ENCODE data around the gene ELAC1.
A peak's percentile ranks its signal among the peaks of the same experiment; 100 is the strongest.

Gene ELAC1

DNA sequence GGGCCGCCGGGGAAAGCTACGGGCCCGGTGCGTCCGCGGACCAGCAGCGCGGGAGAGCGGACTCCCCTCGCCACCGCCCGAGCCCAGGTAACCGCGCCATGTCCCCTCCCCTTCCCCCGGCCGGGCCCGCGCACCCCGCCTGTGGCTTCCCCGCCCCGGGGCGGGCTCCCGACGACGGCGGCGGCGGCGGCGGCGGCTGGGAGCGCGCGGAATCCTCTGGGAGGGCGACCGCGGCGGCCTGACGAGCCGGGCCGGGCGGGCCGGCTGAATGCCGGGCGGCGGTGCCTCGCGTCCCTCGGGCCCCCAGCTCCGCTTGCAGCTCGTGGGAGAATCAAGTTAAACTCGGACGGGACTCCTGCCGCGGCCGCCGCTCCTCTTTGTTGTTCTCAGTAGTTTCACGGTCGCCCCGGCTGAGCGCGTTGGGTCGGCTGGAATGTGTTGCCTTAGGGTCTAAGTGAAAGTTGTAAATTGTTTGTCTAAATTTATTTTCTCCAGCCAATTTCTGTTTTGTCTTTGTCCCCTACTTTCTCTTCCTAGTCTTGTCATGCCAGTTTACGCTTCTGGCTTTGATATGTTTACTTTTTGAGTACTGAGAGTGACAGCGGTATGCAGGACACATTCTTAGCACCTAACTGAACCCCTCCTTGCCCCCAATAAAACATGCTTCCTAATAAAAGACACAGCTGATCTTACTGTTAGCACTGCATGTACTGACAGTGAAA, 62.9 kb downstream of the ELAC1 start:
- DNase-seq (ENCODE audit: low read depth in 1 of 2, low spot score in 1 of 2), result peak in 1 of 2 experiments; percentile 67

GRCh38 chr18:51032193-51032592, 64.4 kb downstream of the ELAC1 start:
- Histone ChIP-seq H3K4me3 (replicated peaks; ENCODE audit: insufficient read depth, low read length) (peak overlapping the region; percentile 7), H3K27me3 (ENCODE audit: insufficient read depth, poor library complexity, severe bottlenecking) (no peaks in the 10 kb centered on the region), H3K27ac (replicated peaks) (no peak overlapping the region)
- TF ChIP-seq, protein P1, sequence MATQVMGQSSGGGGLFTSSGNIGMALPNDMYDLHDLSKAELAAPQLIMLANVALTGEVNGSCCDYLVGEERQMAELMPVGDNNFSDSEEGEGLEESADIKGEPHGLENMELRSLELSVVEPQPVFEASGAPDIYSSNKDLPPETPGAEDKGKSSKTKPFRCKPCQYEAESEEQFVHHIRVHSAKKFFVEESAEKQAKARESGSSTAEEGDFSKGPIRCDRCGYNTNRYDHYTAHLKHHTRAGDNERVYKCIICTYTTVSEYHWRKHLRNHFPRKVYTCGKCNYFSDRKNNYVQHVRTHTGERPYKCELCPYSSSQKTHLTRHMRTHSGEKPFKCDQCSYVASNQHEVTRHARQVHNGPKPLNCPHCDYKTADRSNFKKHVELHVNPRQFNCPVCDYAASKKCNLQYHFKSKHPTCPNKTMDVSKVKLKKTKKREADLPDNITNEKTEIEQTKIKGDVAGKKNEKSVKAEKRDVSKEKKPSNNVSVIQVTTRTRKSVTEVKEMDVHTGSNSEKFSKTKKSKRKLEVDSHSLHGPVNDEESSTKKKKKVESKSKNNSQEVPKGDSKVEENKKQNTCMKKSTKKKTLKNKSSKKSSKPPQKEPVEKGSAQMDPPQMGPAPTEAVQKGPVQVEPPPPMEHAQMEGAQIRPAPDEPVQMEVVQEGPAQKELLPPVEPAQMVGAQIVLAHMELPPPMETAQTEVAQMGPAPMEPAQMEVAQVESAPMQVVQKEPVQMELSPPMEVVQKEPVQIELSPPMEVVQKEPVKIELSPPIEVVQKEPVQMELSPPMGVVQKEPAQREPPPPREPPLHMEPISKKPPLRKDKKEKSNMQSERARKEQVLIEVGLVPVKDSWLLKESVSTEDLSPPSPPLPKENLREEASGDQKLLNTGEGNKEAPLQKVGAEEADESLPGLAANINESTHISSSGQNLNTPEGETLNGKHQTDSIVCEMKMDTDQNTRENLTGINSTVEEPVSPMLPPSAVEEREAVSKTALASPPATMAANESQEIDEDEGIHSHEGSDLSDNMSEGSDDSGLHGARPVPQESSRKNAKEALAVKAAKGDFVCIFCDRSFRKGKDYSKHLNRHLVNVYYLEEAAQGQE (IDR thresholded peaks at IDR 0.05; ENCODE audit: insufficient replicate concordance, low read depth), result no peak
- TF ChIP-seq SPI1 (IDR thresholded peaks at IDR 0.05; ENCODE audit: borderline replicate concordance, low read depth) (no peak), GABPA (IDR thresholded peaks at IDR 0.05; ENCODE audit: low read depth) (no peak), POLR2AphosphoS5 (IDR thresholded peaks at IDR 0.05; ENCODE audit: low read depth) (no peak)
- TF ChIP-seq, protein P2, sequence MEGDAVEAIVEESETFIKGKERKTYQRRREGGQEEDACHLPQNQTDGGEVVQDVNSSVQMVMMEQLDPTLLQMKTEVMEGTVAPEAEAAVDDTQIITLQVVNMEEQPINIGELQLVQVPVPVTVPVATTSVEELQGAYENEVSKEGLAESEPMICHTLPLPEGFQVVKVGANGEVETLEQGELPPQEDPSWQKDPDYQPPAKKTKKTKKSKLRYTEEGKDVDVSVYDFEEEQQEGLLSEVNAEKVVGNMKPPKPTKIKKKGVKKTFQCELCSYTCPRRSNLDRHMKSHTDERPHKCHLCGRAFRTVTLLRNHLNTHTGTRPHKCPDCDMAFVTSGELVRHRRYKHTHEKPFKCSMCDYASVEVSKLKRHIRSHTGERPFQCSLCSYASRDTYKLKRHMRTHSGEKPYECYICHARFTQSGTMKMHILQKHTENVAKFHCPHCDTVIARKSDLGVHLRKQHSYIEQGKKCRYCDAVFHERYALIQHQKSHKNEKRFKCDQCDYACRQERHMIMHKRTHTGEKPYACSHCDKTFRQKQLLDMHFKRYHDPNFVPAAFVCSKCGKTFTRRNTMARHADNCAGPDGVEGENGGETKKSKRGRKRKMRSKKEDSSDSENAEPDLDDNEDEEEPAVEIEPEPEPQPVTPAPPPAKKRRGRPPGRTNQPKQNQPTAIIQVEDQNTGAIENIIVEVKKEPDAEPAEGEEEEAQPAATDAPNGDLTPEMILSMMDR (IDR thresholded peaks at IDR 0.05; ENCODE audit: insufficient read depth, low read length), result no peak
- DNase-seq (ENCODE audit: low read depth in 1 of 2, low spot score in 1 of 2), result no peak

More for the DNA sequence above, 62.9 kb downstream of the ELAC1 start:
- peak overlapping the region; percentile 93 for H3K27ac ChIP-seq (replicated peaks)
- H3K4me3 ChIP-seq (replicated peaks; ENCODE audit: insufficient read depth, low read length), result peak overlapping the region; percentile 79
- no peak for TF ChIP-seq SPI1 (IDR thresholded peaks at IDR 0.05; ENCODE audit: borderline replicate concordance, low read depth)
- no peak for TF ChIP-seq POLR2AphosphoS5 (IDR thresholded peaks at IDR 0.05; ENCODE audit: low read depth)
- TF ChIP-seq GABPA (IDR thresholded peaks at IDR 0.05; ENCODE audit: low read depth), result no peak
- TF ChIP-seq, protein P2 (IDR thresholded peaks at IDR 0.05; ENCODE audit: insufficient read depth, low read length), result no peak
- TF ChIP-seq, protein P1 (IDR thresholded peaks at IDR 0.05; ENCODE audit: insufficient replicate concordance, low read depth), result no peak
- no peaks in the 10 kb centered on the region for H3K27me3 ChIP-seq (ENCODE audit: insufficient read depth, poor library complexity, severe bottlenecking)

GRCh38 chr18:51037230-51037629, 69.4 kb downstream of the ELAC1 start:
- TF ChIP-seq SPI1 (IDR thresholded peaks at IDR 0.05; ENCODE audit: borderline replicate concordance, low read depth) (no peak), POLR2AphosphoS5 (IDR thresholded peaks at IDR 0.05; ENCODE audit: low read depth) (no peak), GABPA (IDR thresholded peaks at IDR 0.05; ENCODE audit: low read depth) (no peak)
- TF ChIP-seq, protein P1 (IDR thresholded peaks at IDR 0.05; ENCODE audit: insufficient replicate concordance, low read depth), result no peak
- TF ChIP-seq, protein P2 (IDR thresholded peaks at IDR 0.05; ENCODE audit: insufficient read depth, low read length), result no peak
- Histone ChIP-seq H3K27ac (replicated peaks) (no peak overlapping the region), H3K27me3 (ENCODE audit: insufficient read depth, poor library complexity, severe bottlenecking) (no peaks in the 10 kb centered on the region), H3K4me3 (replicated peaks; ENCODE audit: insufficient read depth, low read length) (no peak overlapping the region)
- no peak for DNase-seq (ENCODE audit: low read depth in 1 of 2, low spot score in 1 of 2)

Measured in HL-60 (cell line).